ENCODE measurements around the gene EARS2. TPM values are rescaled to one million over a fixed set of nuclear protein-coding genes. Genes with fewer than 3 reads are reported as not detected.
A peak's percentile ranks its signal among the peaks of the same experiment; 100 is the strongest.
"Not testable (repeated sequence)": the region's sequence is repeated elsewhere in the genome, so short reads cannot be mapped to it uniquely, and the experiment has no call there.

The EARS2 gene
- 27.5 TPM for total RNA-seq
- polyA plus RNA-seq = 17.7 TPM

DNA sequence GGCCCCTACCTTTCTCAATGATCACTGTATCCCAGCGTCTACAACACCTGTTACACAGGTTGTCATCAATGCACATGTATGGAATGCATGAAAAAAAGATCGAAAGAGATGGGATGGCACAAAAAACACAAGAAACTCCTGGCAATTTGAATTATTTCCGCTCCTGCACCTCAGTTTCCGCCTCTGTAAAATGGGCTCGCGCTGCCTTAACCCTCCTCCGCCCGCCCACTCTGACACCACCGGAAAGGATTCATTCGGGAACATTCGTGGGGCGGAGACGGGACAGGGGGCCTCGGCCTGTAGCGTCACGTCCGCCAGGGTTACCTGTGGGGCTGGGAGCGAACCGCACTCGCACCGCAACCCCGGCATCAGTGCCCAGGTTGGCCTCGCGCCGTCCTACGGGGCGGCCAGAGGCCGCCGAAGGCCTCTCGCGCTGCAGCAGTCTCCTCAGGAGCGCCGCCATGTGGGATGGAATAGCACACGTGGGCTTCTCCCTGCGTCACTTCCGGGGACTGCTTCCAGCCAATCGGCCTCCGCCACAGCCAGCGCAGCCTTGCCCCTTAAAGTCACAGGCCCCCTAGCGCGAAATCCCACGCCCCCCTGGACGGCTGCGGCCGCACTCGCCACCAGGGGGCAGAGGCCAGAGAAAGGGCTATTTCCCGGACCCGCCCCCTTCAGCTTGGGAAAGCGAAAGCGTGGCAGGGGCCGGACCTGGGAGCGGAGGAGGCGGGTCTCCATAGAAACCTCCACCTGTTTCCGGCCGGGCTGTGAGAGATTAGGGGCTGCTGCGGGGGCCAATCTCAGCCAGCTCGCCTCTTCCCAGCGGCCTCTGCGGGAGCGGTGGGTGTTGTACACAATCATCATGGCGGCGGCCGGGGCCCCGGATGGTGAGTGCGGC, at the start of gene EARS2, which contains the start of gene UBFD1:
Gene EARS2, minus strand, starts transcription at position 470 of the 898 bp plus-strand sequence. Its CDS starts 7 bp downstream, at position 463.
Gene UBFD1, plus strand, starts transcription at position 847 of the 898 bp plus-strand sequence. Its CDS starts 16 bp downstream, at position 863.
- DNase-seq (ENCODE audit: extremely low spot score) = peak; percentile 92
- WGBS = 2% methylated on average over 65 of the region's 65 CpGs
- H3K27ac ChIP-seq (ENCODE audit: low read depth) = peak within 1 kb of the TSS; percentile 63

DNA sequence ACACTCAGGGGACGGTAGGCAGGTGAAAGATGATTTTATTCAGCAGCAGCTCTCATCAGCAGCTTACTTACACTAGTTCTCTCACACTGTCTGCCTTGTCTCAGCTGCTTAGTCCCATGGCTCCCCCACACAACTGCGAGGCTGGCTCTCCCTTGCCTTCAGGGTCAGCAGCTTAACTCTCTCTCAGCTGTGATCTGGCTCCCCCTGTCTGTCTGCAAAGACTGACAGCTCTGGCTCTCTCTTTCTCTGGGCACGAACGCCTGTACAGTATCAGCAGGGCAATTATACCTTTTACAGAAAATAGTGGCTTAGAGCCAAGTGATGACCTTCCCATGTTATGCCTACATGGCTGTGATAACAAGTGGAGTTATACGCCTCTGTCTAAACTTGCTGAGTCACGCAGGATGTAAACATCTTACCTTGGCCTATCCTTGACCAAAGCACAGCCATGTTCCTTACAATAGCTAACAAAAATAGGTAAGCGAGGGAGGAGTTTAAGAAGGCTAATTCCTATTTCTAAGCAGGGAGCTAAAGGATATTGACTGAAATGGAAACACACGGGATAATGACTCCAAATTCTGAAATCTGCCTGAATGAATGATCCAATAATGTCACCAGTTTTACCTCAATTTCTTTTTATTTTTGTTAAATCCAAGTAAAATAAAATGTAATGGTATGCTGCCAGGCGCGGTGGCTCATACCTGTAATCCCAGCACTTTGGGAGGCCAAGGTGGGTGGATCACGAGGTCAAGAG, 40.0 kb upstream of the EARS2 start:
- Histone ChIP-seq H3K4me1 (ENCODE audit: insufficient read depth) (no peaks in the 10 kb centered on the region), H3K36me3 (ENCODE audit: insufficient read depth) (no peaks in the 10 kb centered on the region), H3K27ac (ENCODE audit: low read depth) (no peak overlapping the region), H3K4me3 (ENCODE audit: low read depth, low read length) (no peak overlapping the region)
- no peak for DNase-seq (ENCODE audit: extremely low spot score)
- 85% methylated on average over 11 of the region's 11 CpGs for WGBS

More for the DNA sequence above, at the start of gene EARS2, which contains the start of gene UBFD1:
- Histone ChIP-seq H3K36me3 (ENCODE audit: insufficient read depth) (no peaks in the 10 kb centered on the region), H3K4me1 (ENCODE audit: insufficient read depth) (no peaks in the 10 kb centered on the region), H3K4me3 (ENCODE audit: low read depth, low read length) (peak within 1 kb of the TSS; percentile 95)

DNA sequence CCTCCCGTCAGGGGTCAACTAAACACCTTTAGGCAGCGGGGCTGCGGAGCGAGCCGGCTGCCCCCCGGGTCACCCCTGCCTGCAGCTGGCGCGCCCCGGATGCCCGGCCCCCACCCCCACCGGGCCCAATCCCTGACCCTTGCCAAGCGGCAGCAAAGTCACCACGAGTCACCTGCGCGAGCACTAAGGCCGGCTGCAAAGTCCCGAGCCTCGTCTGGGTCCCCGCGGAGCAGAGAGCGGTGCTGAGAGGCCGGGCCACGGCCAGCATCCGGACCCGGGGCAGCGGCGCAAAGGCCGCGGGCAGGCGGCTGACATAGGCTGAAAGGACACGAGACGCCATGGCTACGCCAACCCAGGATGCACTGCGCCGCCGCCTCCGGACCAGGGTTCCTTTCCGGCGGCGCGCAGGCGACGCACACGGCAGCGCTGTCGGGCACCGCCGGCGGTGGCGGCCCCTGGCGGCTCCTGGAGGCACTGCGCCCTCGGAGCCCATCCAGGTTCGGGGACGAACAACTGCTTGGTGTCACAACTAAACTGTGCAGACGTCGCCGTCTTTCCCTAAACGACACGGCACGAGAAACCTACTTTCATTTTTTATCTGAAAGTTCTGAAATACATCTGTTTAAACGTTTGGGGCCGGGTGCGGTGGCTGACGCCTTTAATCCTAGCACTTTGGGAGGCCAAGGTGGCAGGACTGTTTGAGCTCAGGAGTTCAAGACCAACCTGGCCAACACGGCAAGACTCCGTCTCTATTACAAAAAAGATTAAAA, 39.0 kb upstream of the EARS2 start, which contains the start of gene NDUFAB1:
Gene NDUFAB1, minus strand, starts transcription at position 366 of the 770 bp plus-strand sequence. Its CDS starts 26 bp downstream, at position 340.
- peak; percentile 46 for DNase-seq (ENCODE audit: extremely low spot score)
- 2% methylated on average over 67 of the region's 67 CpGs for WGBS
- peak within 1 kb of the TSS; percentile 97 for H3K4me3 ChIP-seq (ENCODE audit: low read depth, low read length)
- H3K4me1 ChIP-seq (ENCODE audit: insufficient read depth) = no peaks in the 10 kb centered on the region
- H3K27ac ChIP-seq (ENCODE audit: low read depth) = no peak within 1 kb of the TSS
- H3K36me3 ChIP-seq (ENCODE audit: insufficient read depth) = no peaks in the 10 kb centered on the region

DNA sequence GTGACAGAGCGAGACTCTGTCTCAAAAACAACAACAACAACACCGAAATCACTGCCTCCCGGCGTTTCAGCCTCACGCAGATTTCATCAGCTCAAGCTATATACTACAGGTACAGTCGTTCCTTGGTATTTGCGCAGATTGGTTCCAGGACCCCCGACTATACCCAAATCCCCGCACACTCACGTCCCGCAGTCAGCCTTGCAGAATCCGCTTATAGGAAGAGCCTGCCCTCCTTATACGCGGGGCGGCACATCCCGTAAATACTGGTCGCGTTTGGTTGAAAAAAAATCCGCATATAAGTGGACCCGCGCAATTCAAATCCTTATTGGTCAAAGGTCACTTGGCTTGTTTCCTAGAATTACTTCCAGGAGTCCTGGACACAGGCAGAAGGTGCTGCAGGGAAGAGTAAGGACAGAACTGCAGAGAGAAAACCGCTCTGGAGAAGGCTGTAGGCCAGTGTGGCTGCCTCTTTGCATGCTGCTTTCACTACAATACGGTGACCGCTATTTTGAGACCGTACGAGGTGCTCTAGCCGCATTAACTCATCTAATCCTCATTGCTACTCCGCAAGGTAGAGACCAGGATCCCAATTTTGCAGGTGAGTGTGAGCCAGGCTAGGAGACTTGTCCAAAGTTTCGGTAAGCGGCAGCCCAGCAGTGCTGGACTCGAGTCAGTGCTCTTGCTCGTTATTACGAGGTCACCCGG, 38.2 kb upstream of the EARS2 start:
- DNase-seq (ENCODE audit: extremely low spot score) = no peak
- no peak overlapping the region for H3K27ac ChIP-seq (ENCODE audit: low read depth)
- H3K4me3 ChIP-seq (ENCODE audit: low read depth, low read length) = peak overlapping the region; percentile 97
- H3K4me1 ChIP-seq (ENCODE audit: insufficient read depth) = no peaks in the 10 kb centered on the region
- H3K36me3 ChIP-seq (ENCODE audit: insufficient read depth) = no peaks in the 10 kb centered on the region
- 16% methylated on average over 34 of the region's 34 CpGs for WGBS

DNA sequence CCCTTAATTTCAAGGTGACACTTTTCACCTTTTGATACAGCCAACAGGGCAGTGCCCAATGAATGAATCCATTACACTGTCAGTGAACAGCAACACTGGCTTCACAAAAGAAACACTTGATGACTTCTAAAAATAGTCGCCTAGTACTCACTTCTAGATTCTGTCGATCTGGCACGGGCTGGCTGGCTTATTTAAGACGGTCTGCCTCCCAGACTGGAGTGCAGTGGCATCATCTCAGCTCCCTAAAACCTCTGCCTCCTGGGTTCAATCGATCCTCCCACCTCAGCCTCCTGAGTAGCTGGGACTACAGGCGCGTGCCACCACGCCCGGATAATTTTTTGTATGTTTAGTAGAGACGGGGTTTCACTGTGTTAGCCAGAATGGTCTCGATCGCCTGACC, 37.0 kb upstream of the EARS2 start:
- no peak for DNase-seq (ENCODE audit: extremely low spot score)
- no peak overlapping the region for H3K4me3 ChIP-seq (ENCODE audit: low read depth, low read length)
- 95% methylated on average over 12 of the region's 12 CpGs for WGBS
- peaks cover 2% of the 10 kb centered on the region for H3K36me3 ChIP-seq (ENCODE audit: insufficient read depth)
- no peaks in the 10 kb centered on the region for H3K4me1 ChIP-seq (ENCODE audit: insufficient read depth)
- no peak overlapping the region for H3K27ac ChIP-seq (ENCODE audit: low read depth)

DNA sequence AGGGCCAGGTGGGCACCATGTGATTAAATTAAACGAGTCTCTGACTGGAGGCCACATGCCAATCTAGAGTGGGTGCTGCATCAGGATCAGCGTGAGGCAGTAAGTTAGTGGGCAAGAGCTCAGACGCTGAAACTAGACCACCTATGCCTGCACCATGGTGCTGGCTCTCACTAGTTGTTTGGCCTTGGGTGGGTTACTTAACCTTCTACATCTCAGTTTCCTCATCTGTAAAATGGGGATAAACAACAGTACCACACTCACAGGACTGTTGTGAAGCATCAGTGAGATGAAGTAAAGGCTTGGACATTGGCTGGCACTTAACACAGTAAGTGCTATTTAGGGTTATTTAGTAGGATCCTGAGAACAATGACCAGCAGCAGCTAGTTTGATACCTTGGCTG, 33.0 kb upstream of the EARS2 start:
- peaks cover 2% of the 10 kb centered on the region for H3K36me3 ChIP-seq (ENCODE audit: insufficient read depth)
- H3K27ac ChIP-seq (ENCODE audit: low read depth) = no peak overlapping the region
- WGBS = 97% methylated on average over 3 of the region's 3 CpGs
- no peak overlapping the region for H3K4me3 ChIP-seq (ENCODE audit: low read depth, low read length)
- no peaks in the 10 kb centered on the region for H3K4me1 ChIP-seq (ENCODE audit: insufficient read depth)
- no peak for DNase-seq (ENCODE audit: extremely low spot score)

DNA sequence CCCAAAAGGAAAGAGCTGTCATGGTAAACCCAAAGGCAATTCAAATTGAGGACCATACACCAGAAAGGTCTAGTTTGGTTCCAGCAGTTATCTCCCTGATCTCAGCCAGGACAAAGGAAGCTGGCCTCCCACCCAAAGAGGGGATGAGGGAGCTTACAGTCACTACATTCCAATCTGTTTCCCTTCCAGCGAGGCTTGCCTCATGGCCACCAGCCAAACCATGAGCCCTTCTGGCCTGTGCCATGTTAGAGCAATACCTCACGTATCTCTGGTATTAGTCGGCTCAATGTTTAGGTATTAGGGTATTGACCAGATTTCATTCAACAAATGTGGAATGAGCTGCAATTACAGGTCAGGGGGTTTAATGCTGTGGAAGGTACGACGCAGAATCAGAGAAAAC, 30.6 kb upstream of the EARS2 start:
- peaks cover 2% of the 10 kb centered on the region for H3K36me3 ChIP-seq (ENCODE audit: insufficient read depth)
- 61% methylated on average over 5 of the region's 5 CpGs for WGBS

DNA sequence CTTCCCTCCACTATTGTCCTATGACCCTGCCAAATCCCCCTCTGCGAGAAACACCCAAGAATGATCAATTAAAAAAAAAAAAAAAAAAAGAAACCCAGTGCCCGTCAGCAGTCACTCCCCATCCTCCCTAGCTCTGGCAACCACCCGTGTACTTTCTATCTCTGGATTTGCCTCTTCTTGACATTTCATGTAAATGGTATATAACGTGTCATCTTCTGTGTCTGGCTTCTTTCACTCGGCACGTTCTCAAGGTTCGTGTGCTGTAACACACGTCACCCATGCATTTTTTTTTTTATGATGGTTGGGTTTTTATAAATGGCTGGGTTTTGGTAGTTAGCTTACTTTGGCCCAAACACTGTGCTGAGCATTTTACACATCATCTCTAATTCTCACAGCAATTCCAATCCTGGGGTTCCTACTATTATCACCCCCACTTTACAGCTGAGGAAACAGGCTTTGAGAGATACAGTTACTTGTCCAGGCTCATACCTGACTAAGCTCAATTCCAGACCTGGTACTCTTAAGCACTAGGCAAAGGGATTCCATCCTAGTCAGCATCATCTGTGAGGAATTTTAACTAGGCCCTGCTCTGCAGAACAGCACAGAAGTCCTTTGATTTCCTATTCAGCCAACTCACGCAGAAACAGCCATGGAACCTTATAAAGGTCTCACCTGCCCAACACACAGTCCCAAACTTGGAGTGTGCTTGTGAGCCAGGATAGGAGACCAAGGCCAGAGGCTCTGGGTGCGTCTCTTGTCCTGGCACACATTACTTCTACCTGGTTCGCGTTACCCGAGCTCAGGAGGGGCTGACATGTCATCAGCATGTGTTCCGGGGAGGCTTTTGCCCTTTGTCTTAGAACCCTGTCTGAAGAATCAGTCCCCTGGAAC, 27.3 kb upstream of the EARS2 start:
- no peaks in the 10 kb centered on the region for H3K4me1 ChIP-seq (ENCODE audit: insufficient read depth)
- no peak overlapping the region for H3K4me3 ChIP-seq (ENCODE audit: low read depth, low read length)
- H3K36me3 ChIP-seq (ENCODE audit: insufficient read depth) = no peaks in the 10 kb centered on the region
- WGBS = 66% methylated on average over 13 of the region's 14 CpGs
- H3K27ac ChIP-seq (ENCODE audit: low read depth) = no peak overlapping the region
- DNase-seq (ENCODE audit: extremely low spot score) = no peak

More for the DNA sequence above, 30.6 kb upstream of the EARS2 start:
- Histone ChIP-seq H3K4me3 (ENCODE audit: low read depth, low read length) (no peak overlapping the region), H3K4me1 (ENCODE audit: insufficient read depth) (no peaks in the 10 kb centered on the region), H3K27ac (ENCODE audit: low read depth) (no peak overlapping the region)
- no peak for DNase-seq (ENCODE audit: extremely low spot score)

DNA sequence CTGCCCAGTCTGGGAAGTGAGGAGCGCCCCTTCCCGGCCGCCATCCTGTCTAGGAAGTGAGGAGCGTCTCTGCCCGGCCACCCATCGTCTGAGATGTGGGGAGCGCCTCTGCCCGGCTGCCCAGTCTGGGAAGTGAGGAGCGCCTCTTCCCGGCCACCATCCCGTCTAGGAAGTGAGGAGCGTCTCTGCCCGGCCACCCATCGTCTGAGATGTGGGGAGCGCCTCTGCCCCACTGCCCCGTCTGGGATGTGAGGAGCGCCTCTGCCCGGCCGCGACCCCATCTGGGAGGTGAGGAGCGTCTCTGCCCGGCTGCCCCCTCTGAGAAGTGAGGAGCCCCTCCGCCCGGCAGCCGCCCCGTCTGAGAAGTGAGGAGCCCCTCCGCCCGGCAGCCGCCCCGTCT, 26.1 kb upstream of the EARS2 start:
- not testable (repeated sequence) for H3K4me3 ChIP-seq (ENCODE audit: low read depth, low read length); H3K27ac ChIP-seq (ENCODE audit: low read depth); H3K4me1 ChIP-seq (ENCODE audit: insufficient read depth); DNase-seq (ENCODE audit: extremely low spot score); H3K36me3 ChIP-seq (ENCODE audit: insufficient read depth)
- WGBS = 90% methylated on average over 28 of the region's 30 CpGs

DNA sequence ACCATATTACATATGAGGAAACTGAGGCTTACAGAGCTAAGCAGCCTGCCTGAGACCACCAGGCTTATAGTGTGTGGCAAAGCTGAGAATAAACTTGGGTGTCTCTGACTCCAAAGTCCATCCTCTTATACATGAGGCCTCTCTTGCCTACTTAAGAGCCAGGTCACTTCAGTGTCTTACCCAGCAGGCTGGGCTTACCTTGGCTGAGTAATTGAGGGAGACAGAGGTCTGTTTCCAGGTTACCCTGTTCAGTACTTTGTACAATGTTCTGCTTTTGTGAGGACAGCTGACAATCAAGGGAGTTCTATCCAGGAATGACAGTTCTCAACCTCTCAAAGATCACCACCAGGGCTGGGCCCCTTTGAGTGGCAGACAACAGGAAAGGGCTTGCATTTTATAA, 24.6 kb upstream of the EARS2 start:
- no peak for DNase-seq (ENCODE audit: extremely low spot score)
- Histone ChIP-seq H3K27ac (ENCODE audit: low read depth) (no peak overlapping the region), H3K4me3 (ENCODE audit: low read depth, low read length) (no peak overlapping the region), H3K36me3 (ENCODE audit: insufficient read depth) (no peaks in the 10 kb centered on the region), H3K4me1 (ENCODE audit: insufficient read depth) (no peaks in the 10 kb centered on the region)

DNA sequence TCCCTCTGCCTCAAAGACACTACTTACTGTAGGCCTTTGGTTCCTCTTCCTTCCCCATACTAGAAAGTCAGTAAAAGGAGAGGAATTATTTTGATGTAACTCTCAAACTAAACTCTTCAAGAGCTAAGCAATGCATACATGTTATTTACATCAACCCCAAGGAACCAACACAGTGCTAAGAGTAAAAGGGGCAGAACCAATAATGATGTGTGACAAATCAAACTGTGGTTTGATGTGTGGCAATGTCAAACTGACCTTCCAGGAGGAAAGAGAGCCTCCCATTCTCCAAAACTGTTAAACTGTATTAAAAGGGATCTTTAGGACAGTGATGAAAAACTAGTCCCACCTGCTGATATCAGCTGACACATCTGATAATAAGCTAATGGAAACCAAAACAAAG, 23.2 kb upstream of the EARS2 start:
- Histone ChIP-seq H3K4me1 (ENCODE audit: insufficient read depth) (no peaks in the 10 kb centered on the region), H3K36me3 (ENCODE audit: insufficient read depth) (no peaks in the 10 kb centered on the region)

DNA sequence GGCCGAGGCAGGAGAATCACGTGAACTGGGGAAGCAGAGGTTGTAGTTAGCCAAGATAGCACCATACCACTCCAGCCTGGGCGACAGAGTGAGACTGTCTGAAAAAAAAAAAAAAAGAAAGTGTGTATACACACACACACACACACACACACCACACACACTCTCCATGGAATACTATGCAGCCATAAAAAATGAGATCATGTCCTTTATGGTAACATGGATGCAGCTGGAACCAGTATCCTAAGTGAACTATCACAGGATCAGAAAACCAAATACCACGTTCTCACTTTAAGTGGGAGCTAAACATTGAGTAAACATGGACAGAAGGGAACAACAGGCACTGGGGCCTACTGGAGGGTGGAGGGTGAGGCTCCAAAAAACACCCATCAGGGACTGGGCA, 22.2 kb upstream of the EARS2 start:
- H3K36me3 ChIP-seq (ENCODE audit: insufficient read depth) = no peaks in the 10 kb centered on the region
- whole genome bisulfite sequencing = 98% methylated on average over 4 of the region's 4 CpGs
- H3K4me3 ChIP-seq (ENCODE audit: low read depth, low read length) = no peak overlapping the region
- H3K4me1 ChIP-seq (ENCODE audit: insufficient read depth) = no peaks in the 10 kb centered on the region
- DNase-seq (ENCODE audit: extremely low spot score) = no peak
- no peak overlapping the region for H3K27ac ChIP-seq (ENCODE audit: low read depth)

More for the DNA sequence above, 23.2 kb upstream of the EARS2 start:
- Histone ChIP-seq H3K27ac (ENCODE audit: low read depth) (no peak overlapping the region), H3K4me3 (ENCODE audit: low read depth, low read length) (no peak overlapping the region)
- no peak for DNase-seq (ENCODE audit: extremely low spot score)
